Mucosa of descending colon (tissue), 3 donors: ENCODE results near the gene KIF6. TPM values are rescaled to one million over a fixed set of nuclear protein-coding genes. Genes with fewer than 3 reads are reported as not detected.

ENCODE experiments used
- ATAC-seq: fragments of 200-7000 bp; cut with Tn5 transposase; one replicate; pipeline ENCODE4 v1.9.1; 2020; ENCODE audit warnings: mild to moderate bottlenecking, moderate library complexity
- DNase-seq, 3 donors: peaks; one replicate each; pipeline ENCODE4 v3.0.0-alpha.2; 2020
- H3K36me3 ChIP-seq: fragments of 200-600 bp; one replicate; pipeline ENCODE4 v1.8.0; 2021; ENCODE audit warnings: low read depth, mild to moderate bottlenecking
- H3K4me1 ChIP-seq: fragments of 200-600 bp; one replicate; pipeline ENCODE4 v1.8.0; 2021; ENCODE audit warnings: low read depth, mild to moderate bottlenecking
- H3K4me3 ChIP-seq: fragments of 200-600 bp; one replicate; pipeline ENCODE4 v1.8.0; 2021; ENCODE audit warnings: mild to moderate bottlenecking
- H3K9me3 ChIP-seq: fragments of 200-600 bp; one replicate; pipeline ENCODE4 v1.8.0; 2021; ENCODE audit warnings: mild to moderate bottlenecking
- intact Hi-C, 2 donors: fragments of 100-400 bp; cut with DNase I in 1 of 2; cut with micrococcal nuclease in 1 of 2; formaldehyde crosslinking; loops; one replicate each; pipeline versions ENCODE4 v1.11.0 to v1.11.1; 2022; cut with DNase I, micrococcal nuclease
- total RNA-seq, 3 donors: library from RNA; stranded (reverse); fragmentation: NEBNext Ultra II Directional in 2 of 3; extraction: Animal tissue kit (Norgen Biotek cat#: 25700) in 2 of 3; gene quantifications; one replicate each; pipeline versions ENCODE4 v1.2.1 to v1.2.4, GENCODE V29; 2021 to 2023
- TF ChIP-seq, protein P1 (sequence below): fragments of 200-600 bp; IDR thresholded peaks from one replicate; pipeline ENCODE4 v1.8.0; 2022; ENCODE audit warnings: antibody characterized with exemption, mild to moderate bottlenecking
- donor health status: DM: no; HTN: no; CAD: no; lungs with moderate emphysema.
- donor health status: DM: no; HTN: no; CAD: no.
- donor health status: DM: no; HTN: yes; CAD: no.

Gene KIF6
- total RNA-seq, 3 donors from 2014 or later, result 0.24 to 0.85 (median 0.52) TPM

DNA sequence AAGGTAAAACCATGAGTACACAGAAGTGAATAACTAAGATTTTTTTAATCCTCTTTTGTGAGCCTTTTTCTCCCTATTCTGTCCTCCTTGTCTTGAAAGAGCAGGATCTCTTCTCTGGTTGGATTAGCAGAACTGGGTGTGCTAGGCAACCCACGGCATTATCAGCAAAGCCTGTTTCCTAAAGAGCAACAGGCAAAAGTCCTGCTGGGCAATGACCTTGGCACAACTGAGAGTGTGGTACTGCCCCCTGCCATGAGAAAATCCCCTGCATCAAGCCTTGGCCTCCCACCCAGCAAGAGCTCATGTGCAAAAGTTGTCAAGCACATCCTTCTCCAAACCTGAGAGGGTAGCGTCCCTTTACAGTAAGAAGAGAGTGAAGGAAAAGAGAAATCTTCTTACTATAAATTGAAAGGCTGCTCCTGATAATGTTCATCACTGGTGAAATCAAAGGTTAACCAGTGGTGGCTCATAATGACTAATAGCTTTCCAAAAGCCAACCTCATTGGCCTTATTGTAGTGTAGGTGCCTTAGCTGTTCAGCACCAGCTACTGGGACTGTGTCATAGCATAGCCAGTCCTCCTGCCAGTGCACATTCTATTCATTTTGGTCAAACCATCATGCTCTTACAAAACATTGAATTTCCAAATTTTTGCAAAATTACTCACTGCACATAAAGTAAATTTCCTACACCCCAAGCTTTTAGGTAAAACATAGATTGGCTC, 17.1 kb downstream of the KIF6 start:
- no peak for ATAC-seq
- intact Hi-C loops, result no loop called here
- H3K4me1 ChIP-seq, result no peaks in the 10 kb centered on the region
- no peaks in the 10 kb centered on the region for H3K9me3 ChIP-seq
- H3K36me3 ChIP-seq, result no peaks in the 10 kb centered on the region
- TF ChIP-seq, protein P1, sequence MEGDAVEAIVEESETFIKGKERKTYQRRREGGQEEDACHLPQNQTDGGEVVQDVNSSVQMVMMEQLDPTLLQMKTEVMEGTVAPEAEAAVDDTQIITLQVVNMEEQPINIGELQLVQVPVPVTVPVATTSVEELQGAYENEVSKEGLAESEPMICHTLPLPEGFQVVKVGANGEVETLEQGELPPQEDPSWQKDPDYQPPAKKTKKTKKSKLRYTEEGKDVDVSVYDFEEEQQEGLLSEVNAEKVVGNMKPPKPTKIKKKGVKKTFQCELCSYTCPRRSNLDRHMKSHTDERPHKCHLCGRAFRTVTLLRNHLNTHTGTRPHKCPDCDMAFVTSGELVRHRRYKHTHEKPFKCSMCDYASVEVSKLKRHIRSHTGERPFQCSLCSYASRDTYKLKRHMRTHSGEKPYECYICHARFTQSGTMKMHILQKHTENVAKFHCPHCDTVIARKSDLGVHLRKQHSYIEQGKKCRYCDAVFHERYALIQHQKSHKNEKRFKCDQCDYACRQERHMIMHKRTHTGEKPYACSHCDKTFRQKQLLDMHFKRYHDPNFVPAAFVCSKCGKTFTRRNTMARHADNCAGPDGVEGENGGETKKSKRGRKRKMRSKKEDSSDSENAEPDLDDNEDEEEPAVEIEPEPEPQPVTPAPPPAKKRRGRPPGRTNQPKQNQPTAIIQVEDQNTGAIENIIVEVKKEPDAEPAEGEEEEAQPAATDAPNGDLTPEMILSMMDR, result no peak
- H3K4me3 ChIP-seq, result no peak overlapping the region
- DNase-seq, result no peak

DNA sequence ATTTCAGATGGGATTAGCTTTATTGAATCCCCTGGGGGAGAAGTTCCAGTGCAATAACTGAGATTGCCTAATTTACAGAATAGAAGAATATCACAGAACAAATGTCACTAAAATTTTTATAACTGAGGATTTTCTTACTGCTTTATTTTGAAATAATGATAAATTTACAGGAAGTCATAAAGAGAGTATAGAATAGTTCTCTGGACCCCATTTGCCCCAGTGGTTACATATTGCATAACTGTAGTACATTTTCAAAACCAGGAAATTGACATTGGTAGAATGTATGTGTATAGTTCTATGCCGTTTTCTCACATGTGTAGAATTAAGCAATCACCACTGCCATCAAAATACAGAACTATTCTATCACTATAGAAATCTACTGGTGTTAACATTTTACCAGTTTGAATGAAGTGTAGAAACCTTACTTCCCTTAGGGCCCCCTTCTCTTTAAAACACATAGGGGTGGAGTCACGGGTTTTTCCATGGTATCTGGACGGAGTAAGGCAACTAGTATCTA, 18.3 kb downstream of the KIF6 start:
- no peak for ATAC-seq
- H3K9me3 ChIP-seq, result no peaks in the 10 kb centered on the region

DNA sequence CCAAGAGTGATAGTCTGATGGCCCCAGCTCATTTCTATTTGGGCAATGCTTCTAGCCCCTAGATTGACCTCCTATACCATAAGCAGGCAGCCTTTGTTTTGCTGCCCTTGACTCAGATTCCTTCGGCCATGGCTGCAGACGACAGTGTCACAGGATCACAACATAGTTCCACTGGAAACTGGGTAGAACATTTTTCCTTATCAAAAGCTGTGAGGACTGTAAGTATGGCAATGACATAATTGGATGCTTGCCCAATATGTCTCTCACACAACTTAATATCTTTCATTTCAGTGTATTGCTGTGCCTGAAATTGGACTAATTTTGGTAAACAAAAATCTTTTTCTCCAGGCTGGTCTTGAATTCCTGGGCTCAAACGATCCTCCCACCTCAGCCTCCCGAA, 22.9 kb downstream of the KIF6 start:
- ATAC-seq (no peak), DNase-seq (no peak)
- no peaks in the 10 kb centered on the region for H3K9me3 ChIP-seq
- intact Hi-C loops, result no loop called here
- TF ChIP-seq, protein P1, result no peak
- H3K4me1 ChIP-seq, result no peaks in the 10 kb centered on the region
- H3K36me3 ChIP-seq, result no peaks in the 10 kb centered on the region
- H3K4me3 ChIP-seq, result no peak overlapping the region

More for the DNA sequence above, 18.3 kb downstream of the KIF6 start:
- intact Hi-C loops, result no loop called here
- Histone ChIP-seq H3K4me1 (no peaks in the 10 kb centered on the region), H3K4me3 (no peak overlapping the region), H3K36me3 (no peaks in the 10 kb centered on the region)
- TF ChIP-seq, protein P1, result no peak
- no peak for DNase-seq

DNA sequence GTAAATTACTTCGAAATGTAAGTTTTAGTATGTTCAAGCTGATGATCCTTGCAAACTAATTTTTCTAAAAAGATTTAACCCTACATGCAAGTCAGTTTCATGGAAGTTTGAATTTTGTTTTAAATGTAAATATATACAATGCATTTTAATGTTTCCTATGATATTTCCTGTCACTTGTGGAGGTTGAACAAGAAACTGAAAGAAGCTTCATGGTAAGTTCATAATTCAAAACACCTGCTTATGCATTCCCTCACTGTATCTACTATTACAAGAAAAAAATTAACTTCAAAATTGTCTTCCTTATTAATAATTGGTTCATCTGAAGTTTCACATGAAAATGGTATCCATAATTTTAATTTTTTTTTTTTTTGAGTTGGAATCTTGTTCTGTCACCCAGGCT, 24.8 kb downstream of the KIF6 start:
- DNase-seq, result no peak
- H3K4me3 ChIP-seq, result no peak overlapping the region
- TF ChIP-seq, protein P1, result no peak
- no peaks in the 10 kb centered on the region for H3K9me3 ChIP-seq
- intact Hi-C loops, result no loop called here
- no peaks in the 10 kb centered on the region for H3K4me1 ChIP-seq
- ATAC-seq, result no peak
- H3K36me3 ChIP-seq, result no peaks in the 10 kb centered on the region

DNA sequence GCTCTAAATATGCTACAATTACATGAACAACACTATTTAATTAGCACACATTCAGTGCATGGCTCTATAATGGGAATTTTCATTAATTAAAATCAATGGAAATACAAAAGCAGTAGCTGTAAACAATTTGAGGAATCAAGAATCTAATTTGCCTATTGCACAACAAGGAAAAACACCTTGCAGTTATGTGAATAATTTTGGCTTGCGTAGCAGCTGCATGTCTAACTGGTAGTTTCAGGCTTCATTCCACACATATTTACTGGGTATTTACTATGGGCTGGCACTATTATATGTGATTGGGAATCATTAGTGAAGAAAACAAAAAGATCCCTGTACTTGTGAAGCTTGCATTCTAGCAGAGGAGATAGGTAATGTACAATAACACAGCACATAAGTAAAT, 26.4 kb downstream of the KIF6 start:
- Histone ChIP-seq H3K9me3 (no peaks in the 10 kb centered on the region), H3K4me3 (no peak overlapping the region), H3K4me1 (no peaks in the 10 kb centered on the region), H3K36me3 (no peaks in the 10 kb centered on the region)
- intact Hi-C loops, result no loop called here
- no peak for DNase-seq
- ATAC-seq, result no peak
- TF ChIP-seq, protein P1, result no peak
